Kidney epithelial cell (primary cell): ENCODE data around the gene UBASH3A. TPM values are rescaled to one million over a fixed set of nuclear protein-coding genes. Genes with fewer than 3 reads are reported as not detected.

Source experiments
- DNase-seq: peaks from one replicate; pipeline ENCODE4 v3.0.0-alpha.2; 2010; ENCODE audit warnings: low read depth
- H3K27me3 ChIP-seq: 2 replicates; pipeline ENCODE4 v1.6.0; 2011; ENCODE audit warnings: low read length; ENCODE audit not compliant: control insufficient read depth, insufficient read depth
- H3K36me3 ChIP-seq: 2 replicates; pipeline ENCODE4 v1.5.1; 2011; ENCODE audit warnings: low read length; ENCODE audit not compliant: control insufficient read depth, insufficient read depth
- H3K4me3 ChIP-seq: 2 replicates; pipeline ENCODE4 v1.5.1; 2011; ENCODE audit warnings: low read depth, mild to moderate bottlenecking, control low read depth, low read length
- total RNA-seq: library from RNA; depleted of rRNA; stranded (reverse); fragments of >200 nt; gene quantifications from 2 replicates; pipeline ENCODE4 v1.2.3, GENCODE V29; 2015
- TF ChIP-seq, protein P1 (sequence below): IDR thresholded peaks from 2 replicates; pipeline ENCODE4 v1.5.1; 2011; ENCODE audit warnings: mild to moderate bottlenecking, moderate library complexity, low read length, control low read depth, inconsistent platforms; ENCODE audit not compliant: insufficient read depth, poor library complexity, severe bottlenecking

The UBASH3A gene
- total RNA-seq, 1 donor from 2014 or later = not detected

DNA sequence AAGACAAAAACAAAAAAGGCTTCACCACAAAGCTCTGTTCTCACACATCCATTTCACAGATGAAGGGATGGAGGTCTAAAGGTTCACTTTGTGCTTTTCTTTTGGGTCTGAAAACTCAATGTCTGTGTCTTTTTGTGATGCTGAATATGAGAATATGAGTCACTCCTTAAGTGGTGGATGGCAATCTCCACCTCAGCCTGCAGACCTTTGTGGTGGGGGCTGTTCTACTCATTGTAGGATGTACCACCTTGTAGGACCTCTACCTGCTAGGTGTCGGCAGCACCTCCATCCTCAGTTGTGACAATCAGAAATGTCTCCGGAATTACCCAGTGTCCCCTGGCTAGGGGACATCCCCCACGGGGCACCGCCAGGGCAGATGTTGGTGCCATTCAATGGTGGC, 42.8 kb downstream of the UBASH3A start:
- no peak overlapping the region for H3K4me3 ChIP-seq

DNA sequence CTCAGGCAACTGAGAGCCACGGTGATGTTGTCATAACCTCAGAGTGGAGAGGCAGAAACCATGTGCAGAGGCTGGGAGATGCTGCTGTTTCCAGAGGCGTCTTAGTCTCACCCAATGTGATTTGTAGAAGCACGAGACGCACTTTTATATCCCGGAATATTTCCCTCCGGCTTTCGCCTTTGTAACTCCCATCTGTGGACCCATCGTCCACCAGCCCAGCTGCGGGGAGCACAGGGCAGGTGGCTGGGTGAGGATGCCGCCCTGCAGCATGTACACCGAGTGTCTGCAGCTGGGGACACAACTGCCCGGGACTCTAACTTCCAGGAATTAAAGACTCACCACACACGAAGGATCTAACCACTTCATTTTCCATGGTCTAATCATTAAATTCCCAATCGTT, 43.5 kb downstream of the UBASH3A start:
- Histone ChIP-seq H3K36me3 (no peaks in the 10 kb centered on the region), H3K4me3 (no peak overlapping the region), H3K27me3 (no peaks in the 10 kb centered on the region)
- DNase-seq = no peak
- TF ChIP-seq, protein P1, sequence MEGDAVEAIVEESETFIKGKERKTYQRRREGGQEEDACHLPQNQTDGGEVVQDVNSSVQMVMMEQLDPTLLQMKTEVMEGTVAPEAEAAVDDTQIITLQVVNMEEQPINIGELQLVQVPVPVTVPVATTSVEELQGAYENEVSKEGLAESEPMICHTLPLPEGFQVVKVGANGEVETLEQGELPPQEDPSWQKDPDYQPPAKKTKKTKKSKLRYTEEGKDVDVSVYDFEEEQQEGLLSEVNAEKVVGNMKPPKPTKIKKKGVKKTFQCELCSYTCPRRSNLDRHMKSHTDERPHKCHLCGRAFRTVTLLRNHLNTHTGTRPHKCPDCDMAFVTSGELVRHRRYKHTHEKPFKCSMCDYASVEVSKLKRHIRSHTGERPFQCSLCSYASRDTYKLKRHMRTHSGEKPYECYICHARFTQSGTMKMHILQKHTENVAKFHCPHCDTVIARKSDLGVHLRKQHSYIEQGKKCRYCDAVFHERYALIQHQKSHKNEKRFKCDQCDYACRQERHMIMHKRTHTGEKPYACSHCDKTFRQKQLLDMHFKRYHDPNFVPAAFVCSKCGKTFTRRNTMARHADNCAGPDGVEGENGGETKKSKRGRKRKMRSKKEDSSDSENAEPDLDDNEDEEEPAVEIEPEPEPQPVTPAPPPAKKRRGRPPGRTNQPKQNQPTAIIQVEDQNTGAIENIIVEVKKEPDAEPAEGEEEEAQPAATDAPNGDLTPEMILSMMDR = no peak

More for the DNA sequence above, 42.8 kb downstream of the UBASH3A start:
- TF ChIP-seq, protein P1 = no peak
- H3K27me3 ChIP-seq = no peaks in the 10 kb centered on the region
- H3K36me3 ChIP-seq = no peaks in the 10 kb centered on the region
- DNase-seq = no peak

DNA sequence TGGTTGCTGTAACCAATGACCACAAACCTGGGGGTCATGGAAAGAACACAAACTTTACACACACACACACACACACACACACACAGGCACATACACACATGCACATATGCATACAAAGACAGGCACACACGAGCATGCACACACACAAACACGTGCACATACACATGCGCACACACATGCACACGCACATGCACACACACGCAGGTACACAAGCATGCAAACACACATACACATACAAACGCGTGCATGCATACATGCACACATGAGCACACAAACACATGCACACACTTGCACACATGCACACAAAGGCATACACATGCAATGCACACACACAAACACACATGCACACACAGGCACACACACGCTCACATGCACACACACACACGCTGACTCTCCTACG, 44.0 kb downstream of the UBASH3A start:
- Histone ChIP-seq H3K27me3 (peaks cover 2% of the 10 kb centered on the region), H3K4me3 (no peak overlapping the region), H3K36me3 (no peaks in the 10 kb centered on the region)
- TF ChIP-seq, protein P1 = no peak
- DNase-seq = no peak

DNA sequence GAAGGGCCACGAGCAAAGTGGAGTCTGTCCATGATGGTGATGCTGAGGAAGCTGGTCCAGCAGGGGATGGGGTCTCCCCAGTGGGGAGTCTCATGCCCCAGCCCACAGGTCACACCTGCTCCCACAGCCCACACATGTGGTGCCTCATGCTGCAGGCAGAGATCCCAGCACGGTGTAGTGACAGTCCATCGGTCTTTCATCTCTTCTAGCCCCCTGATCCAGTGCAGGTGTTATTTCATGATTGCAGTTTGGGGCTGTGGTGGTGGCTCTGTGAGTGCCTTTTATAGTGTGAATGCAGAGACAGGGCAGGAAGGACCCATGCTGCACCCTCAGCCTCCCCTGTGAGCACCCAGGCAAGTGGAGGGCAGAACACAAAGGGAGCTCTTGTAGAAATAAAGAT, 45.0 kb downstream of the UBASH3A start:
- DNase-seq = no peak
- H3K4me3 ChIP-seq = no peak overlapping the region
- H3K27me3 ChIP-seq = peaks cover 4% of the 10 kb centered on the region
- no peaks in the 10 kb centered on the region for H3K36me3 ChIP-seq
- TF ChIP-seq, protein P1 = no peak

DNA sequence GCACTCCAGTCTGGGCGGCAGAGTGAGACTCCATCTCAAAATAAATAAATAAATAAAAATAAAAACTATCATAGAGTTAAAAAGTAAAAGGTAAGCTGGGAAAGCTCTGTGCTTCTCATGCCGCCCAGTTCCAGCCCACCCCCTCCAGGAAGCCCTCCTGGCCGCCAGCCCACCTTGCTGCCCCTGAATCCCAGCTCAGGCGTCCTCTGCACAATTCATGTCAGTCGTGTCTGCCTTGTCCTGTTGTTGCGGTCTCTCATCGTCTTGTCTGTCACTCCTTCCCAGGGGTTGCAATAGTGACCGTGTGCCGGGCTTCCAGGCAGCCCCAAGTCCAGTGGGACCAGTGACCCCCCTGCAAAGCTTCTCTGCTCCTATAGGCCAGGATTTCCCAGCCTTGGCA, 48.2 kb downstream of the UBASH3A start:
- peaks cover 12% of the 10 kb centered on the region for H3K27me3 ChIP-seq
- DNase-seq = no peak
- TF ChIP-seq, protein P1 = no peak
- no peak overlapping the region for H3K4me3 ChIP-seq
- no peaks in the 10 kb centered on the region for H3K36me3 ChIP-seq

DNA sequence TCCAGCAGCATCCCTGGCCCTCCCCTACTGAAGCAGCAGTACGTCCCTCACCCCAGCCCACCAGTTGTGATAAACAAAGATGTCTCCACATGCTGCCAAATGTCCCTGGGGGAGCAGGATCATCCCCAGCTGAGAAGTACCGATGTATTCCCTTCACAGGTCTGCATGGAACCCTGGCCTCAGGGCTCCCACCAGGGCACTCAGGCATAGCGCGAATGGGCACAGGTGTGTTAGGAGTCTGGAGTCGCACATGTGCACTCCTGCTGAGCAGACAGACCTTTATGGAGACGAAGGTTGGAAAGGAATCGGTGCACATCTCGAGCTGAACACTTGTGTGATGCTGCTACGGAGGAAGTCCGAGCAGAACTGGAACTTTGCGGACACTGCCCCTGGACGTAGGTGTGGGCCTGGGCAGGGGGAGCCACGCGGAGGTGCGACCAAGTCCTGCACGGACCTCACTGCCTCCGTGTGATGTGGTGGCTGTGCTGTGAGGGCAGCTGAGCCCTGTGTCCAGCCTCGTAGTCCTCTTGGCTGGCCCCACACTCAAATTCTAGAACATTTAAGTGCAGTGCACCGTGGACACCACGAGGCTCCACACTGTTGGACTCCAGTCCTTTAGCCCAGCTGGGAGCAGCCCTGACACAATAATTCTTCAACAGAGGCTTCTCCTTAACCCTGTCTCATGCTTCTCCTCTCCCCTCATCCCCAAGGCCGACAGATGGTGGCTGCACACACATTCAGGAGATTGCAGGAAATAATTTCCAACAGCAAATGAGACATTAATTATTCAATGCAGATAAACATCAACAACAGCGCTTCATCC, 48.9 kb downstream of the UBASH3A start:
- H3K4me3 ChIP-seq = no peak overlapping the region
- peaks cover 12% of the 10 kb centered on the region for H3K27me3 ChIP-seq
- TF ChIP-seq, protein P1 = no peak
- no peaks in the 10 kb centered on the region for H3K36me3 ChIP-seq
- DNase-seq = no peak
